SKM-1 treated with dmso at 0.1 percent for 144 hours (cell line): Measurements from ENCODE around the gene GEMIN8.

Source experiments
- DNase-seq: peaks from one replicate; lab custom pipeline; 2025; ENCODE audit not compliant: unreplicated experiment; lab: John Stamatoyannopoulos, UW

Gene GEMIN8, protein sequence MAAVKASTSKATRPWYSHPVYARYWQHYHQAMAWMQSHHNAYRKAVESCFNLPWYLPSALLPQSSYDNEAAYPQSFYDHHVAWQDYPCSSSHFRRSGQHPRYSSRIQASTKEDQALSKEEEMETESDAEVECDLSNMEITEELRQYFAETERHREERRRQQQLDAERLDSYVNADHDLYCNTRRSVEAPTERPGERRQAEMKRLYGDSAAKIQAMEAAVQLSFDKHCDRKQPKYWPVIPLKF

DNA sequence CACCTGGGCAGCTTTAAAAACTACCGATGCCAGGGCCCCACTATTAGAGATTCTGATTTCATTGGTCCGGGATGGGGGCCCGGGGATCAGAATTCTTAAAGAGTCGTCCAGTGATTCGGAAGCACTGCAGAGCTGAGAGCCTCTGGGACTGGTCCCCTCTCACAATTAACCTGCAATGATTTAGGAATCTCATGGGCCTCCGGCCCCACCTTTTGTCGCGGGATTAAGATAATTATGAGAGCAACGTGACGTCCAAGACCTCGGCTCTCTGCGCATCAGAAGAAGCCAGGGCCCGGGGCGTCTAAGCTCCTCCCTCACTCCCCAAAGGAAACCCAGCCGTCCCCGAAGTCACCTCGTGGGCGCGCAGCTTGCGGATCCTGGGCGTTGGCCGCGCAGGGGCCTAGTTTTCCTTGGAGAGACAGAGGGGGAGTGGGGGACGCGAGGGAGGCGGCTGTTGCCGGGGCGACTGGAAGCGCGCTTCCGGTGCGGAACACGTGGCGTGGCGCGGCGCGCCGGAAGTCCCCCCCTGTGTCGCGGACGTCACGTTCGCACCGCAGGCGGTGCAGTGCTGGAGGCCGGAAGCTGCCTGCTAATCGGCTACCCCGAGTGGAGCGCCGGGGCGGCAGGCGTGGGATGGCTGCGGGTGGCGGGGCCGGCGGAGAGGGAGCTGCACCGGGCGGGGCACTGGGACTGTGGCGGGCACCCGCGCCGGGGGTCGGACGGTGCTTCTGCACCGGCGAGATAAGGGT lies at the start of gene GEMIN8:
Gene GEMIN8 (minus strand): TSS at position 468 of the 749 bp plus-strand sequence. CDS start 8,414 bp downstream, outside the sequence.
- DNase-seq, result peak; percentile 38

DNA sequence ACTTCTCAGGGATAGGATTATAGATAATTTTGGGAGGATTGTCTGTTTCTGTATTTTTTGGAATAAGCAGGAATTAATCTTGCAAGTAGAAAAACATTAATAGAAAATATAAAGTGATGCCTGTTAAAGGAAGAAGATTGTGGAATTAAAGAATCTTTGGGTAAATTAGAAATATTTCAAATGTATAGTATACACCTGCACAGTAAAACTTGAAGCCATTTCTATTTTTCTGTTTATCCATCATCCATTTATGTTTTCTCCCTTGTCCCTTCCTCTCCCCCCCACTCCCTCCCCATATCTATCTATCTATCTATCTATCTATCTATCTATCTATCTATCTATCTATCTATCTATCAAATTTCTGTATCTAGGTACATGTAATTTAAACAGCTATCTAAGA lies 46.9 kb upstream of the GEMIN8 start:
- DNase-seq, result no peak

DNA sequence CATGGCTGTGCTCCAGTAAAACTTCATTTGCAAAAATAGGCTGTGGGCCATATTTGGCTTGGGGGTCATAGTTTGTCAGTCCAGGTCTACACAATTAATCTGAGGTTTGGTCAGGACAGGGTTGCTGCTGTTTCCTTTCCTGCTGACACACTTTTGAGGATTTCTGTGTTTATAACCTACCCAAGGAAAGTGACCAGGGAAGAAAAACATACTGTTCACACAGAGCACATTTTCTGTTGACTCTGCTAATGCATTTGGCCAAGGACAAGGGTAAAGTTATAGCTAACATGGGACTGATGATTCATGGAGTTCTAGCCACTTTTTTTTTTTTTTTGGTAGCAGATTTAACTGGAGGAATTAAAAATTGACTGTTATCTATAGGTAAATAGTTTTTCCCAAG lies 43.9 kb upstream of the GEMIN8 start:
- no peak for DNase-seq

DNA sequence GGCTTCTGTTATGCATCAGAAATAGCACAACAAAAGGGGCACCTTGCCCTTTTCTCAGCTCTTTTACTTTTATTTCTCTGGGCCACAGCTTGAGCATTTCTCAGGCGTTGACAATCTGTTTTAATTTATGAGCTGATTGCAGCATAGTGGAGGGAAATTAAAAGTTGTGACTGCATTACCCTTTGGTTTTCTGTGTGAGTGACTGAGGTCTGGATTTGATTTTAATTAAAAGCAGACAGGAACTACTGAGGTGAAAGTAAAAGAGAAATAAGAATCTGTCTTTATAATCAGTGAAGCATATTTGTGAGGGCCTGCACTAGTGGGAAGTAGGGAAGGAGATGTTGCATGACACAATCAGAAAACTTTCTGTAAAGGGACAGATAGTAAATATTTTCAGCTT lies 43.4 kb upstream of the GEMIN8 start:
- DNase-seq, result no peak

DNA sequence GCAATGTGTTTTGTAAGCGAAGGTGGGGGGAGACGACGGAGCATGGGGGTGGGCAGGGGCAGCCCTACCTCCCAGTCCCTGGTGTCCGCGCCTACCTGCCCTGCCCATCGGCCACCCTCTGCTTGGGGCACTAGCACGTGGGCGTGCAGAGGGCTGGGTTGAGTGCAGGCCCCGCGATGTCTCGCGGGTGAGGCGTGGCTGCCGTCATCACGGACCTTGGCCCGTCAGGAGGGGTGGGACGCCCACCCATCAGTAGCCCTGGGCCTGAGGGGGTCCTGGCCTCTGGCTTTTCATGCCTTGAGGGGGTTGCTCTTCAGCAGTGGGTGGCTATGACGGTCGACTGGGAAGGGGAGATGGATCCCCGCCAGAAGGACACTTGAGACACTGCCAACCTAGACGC lies 36.1 kb upstream of the GEMIN8 start:
- DNase-seq, result no peak

DNA sequence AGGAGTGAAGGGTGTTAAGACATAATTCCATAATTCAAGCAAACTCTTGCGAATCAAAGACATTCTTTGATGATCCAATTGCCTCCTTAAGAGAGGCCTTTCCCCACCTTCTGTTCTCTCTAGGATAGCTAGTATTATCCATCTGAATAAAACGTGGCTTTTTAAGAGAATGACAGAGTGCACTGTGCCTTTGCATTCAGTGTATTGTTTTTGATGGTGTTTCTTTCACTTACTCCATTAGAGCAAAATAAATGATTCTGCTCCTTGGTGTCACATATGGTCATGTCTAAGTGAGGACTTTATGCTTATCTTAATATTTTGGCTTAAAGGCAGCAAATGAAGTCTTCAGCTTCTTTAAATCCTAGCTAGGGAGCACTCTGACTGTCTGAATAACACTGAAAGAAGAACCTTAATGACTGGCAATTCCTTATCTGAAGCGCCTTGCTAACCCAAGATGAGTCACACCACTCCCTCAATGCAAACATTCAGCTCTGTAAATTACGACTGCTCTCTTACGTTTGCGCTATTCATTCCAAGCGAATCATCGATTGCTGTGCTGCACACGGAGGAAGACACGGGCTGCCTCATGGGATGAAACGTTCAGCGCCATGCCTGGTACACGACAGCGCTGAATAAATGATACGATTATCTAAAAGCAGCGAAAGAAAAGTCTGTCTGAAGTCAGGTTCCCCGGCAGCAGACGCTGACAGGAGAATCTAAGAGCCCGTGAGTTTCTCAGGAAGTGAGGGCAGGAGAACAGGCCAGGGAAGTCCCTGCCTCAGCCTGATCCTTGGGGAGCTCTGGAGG lies 35.1 kb upstream of the GEMIN8 start:
- no peak for DNase-seq

DNA sequence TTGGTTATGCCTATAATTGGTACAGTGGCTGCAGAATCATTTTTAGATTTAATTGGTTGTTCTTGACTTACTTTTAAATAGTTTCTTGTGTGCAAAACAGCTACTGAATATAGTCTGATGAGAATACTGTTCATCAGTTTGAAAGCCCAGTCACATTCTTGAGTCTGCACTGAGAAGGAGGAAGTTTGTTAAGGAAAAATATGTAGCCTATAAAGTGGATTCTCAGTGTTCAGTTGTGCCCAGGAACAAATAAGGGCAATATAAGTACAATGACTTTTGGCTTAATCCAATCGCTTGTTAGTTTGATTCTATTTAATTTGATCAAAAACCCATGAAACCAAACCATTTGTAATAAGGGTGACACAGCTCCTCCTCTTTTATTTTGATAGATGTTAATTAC lies 32.8 kb upstream of the GEMIN8 start:
- DNase-seq, result no peak

DNA sequence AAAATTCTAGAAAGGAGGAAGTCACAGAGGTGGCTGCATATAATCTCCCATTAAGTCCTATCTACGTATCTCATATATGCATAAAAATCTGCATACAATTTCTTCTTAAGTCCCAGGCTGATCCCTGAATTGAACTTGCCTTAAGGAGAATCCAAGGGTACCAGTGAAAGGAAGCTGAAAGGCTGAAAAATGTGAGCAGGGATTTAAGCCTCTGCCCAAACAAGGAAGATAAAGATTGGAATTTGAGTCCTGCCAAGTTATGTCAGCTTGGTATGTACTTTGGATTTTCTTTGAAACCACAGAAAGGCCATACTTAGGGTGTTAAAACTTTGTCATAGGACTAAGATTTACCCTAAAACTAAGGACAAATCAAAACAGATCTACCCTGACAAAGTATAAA lies 26.5 kb upstream of the GEMIN8 start:
- no peak for DNase-seq

DNA sequence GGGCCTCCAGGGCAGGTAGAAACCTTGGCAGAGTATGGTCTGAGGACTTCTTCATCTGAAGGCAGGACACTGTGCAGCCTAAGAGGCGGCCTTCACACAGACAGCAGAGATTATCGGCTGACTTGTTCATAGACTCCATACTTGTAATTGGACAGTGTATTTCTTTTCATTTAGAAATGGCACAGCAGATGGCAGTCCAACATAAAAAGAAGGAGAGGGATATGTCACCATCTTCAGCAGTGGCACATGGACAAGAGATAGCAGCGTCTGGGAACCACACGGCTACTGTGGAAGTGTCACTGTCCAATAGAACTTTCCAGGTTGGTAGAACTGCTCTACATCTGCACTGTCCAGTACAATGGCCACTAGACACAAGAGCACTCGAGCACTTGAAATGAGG lies 21.7 kb upstream of the GEMIN8 start:
- no peak for DNase-seq

DNA sequence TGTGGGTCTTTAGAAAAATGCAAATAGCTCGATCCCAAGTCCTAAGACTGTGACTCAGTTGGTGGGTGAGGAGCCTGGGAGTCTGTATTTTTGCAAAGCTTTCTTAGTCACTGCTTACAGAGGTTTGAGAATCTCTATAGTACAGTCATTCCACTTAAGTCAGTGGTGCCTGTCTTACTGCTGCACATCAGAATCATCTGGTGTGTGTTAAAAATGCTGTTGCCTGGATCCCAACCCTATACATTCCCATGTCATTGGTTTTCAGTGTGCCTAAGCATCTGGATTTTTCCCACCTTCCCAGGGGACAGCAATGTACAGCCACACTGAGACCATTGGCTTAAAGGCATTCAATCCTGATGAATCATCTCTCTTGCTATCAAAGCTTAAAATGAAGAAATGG lies 21.0 kb upstream of the GEMIN8 start:
- DNase-seq, result no peak

DNA sequence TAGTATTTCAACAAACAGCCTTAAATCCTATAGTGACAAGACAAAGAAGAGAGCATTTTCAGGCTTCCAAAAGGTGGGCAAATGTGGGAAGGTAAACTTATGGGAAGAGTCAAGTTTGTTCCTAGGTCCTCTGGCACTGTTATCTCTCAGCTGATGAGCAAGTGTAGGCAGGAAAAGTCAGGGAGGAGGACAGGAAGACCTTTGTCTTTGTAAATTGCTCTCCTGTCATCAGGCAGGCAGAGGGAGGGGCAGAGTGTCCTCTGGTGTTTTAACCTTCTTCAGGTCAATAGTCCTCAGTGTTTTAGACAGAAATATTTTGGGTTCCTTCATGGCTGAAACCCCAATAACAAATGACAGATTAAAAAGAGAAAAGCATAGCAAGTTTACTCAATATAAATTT lies 13.5 kb upstream of the GEMIN8 start:
- no peak for DNase-seq

DNA sequence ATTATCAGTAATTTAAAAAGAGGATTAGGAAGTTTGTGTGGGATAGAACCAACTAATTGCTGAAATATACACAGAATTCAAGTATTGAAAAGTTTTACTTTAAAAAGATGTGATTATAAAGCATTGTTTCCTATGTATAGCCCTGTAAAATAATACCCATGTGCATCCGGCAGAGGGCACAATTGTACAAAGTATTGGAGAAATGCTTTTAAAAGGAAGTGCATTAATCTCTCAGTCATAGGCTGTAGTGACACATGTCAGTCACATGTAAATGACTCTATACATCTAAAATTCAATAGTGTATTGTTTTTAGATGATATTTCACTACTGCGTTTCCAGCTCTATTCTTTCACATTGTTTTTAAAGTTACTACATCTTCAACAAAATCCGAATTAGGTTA lies 9.7 kb upstream of the GEMIN8 start:
- DNase-seq, result peak; percentile 11

DNA sequence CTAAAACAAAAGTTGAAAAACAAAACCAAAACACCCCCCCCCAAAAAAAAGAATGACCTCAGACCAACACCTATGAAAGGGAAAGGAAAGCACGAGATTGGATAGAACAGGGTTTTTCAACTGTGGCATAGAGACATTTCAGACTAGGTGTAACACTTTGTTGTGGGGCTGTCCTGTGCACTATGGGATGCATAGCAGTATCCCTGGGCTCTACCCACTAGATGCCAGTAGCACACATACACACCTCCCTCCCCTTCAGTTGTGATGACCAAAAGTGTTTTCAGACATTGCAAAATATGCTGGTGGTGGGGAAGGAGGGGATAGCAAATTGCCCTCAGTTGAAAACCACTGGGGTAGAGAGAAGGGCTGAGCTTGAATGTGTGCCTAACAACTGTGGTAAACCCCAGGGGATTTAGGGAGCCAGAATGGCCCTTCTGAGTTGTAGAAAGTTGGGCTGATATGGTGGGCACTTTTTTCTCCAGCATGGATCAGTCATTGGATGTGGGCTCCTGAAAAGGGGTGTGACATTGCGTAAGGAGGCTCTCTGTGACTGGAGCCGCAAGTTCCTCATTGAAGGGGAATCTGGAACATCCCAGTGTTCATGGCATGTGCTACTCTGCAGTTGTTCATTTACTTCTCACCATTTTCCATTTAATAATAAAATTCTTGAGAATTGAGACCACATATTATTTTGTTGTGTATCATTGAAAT lies 8.8 kb upstream of the GEMIN8 start:
- DNase-seq, result peak; percentile 59

DNA sequence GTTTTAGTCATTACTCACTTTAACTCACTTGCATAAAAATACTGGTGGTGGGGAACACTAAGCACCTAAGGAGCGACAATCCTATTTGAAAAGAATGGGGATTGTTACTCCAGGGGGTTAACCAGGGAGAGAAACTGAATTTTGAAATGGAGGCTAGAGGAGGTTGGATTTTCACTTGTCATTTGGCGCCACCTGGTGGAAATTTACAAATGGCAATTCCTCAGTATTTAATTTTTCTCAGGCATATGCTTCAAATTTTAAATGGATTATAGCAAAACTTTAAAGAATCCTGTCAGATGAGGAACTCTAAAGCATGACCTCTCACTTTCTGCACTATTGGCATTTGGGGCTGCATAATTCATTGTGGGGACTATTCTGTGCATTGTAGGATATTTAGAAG lies 2.7 kb upstream of the GEMIN8 start:
- DNase-seq, result peak; percentile 5

DNA sequence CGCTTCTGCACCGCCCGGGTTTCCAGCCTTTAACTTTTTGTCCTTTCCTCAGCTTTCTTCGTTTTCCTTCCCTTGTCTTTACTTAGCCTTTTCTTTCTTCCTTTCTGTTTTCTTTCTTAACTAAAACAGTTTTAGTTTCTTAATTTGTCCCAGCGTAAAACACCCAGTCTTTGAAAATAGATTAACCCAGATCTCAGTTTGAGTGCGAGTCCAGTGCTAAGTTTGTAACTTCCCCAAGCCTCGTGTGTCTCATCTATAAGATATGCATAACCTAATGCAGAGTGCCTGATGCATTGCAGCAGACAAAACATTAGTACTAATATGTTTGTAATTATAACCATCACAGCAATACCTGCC lies 460 bp upstream of the GEMIN8 start:
- DNase-seq, result no peak

DNA sequence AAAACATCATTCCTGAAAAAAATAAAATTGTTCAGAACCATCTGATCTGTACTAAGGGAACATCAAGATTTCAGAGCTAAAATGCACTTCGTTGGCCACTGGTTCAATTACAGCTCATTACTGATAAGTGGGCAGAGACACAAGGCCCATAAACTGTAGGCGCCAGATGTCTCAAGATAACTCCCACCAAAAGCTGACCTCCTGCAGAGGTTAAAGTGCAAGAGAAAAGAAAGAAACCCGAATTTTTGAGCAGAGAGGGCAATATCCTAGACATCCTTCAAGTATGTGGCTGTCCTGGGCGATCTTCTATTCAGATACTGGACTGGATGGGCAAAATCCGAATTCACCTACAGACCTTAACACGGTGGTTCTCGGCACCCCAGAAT lies 660 bp downstream of the GEMIN8 start:
- DNase-seq, result no peak

DNA sequence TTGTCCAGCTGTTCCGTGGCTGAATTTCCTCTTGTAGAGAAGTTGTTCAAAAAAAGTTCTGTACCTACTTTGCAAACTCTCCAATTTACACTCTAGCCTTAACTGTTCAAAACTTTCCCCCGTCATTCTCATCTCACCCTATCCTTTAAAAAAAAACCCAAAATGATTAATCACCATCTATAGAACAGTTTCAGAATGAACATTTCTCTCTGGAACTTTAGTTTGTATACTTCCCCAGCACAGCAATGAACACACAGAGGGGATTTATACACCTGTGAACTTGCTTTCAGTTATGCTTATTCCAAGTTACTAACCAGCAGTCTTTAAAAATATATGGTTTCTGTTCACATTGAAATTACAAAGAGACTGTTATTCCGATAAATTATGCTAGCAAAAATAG lies 1.2 kb downstream of the GEMIN8 start:
- DNase-seq, result no peak

DNA sequence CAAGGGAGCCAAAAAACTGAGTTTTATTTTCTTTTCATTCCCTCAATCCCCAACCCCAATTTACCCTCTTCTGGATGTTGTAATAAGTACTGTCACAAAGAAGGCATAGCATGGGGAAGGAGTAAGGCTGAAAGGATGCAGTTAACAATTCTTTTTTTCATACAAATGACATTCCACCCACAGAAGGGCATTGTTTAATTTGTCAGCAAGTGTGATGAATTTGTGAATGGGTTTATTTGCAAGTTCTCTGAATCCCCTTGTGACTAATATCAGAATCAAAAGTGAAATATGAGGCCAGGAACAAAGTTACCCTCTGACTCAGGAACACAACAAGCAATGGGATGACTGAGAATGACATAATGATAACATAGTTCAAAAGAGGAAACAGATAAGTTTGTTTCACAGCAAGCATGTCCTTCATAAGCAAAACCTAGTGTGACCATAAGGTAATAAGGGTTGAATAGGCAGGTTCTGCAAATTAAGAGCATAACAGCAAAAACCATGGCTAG lies 2.1 kb downstream of the GEMIN8 start:
- DNase-seq, result no peak

DNA sequence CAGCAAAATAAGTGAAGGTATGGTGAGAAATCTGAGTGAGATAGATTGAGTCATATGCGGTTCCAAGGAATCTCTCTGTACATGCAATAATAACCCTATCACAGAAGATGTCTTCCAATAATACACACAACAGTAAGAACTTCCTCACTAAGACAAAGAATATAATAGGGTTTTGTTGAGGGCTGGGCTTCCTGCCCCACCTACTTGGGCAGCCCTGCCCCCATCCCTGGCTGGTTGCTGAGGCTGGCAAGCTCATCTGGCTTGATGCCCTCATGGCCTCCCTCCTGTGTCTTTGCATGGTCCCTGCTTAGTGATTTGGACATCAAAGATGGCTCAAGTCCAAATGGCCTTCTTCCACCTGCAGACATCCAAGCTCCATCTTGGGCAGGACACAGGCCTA lies 2.7 kb downstream of the GEMIN8 start:
- no peak for DNase-seq

DNA sequence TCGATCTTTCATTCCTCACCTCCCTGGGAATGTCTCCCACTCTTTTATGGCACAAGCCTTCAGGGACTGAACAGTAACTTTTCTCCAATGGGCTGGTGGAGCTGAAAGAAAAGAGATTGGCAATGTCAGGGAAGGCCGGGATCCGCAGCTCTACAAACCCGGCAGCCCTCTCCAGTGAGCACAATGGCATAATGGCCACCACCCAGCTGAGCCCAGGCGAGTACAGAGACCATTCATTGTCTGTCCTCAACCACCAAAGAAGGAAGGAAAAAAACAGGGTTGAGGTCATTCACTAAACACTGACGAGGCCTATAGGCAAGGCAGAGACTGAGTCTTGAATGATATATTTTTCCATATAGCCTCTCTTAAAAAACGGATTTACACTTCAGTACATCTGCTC lies 3.6 kb downstream of the GEMIN8 start:
- DNase-seq, result no peak

DNA sequence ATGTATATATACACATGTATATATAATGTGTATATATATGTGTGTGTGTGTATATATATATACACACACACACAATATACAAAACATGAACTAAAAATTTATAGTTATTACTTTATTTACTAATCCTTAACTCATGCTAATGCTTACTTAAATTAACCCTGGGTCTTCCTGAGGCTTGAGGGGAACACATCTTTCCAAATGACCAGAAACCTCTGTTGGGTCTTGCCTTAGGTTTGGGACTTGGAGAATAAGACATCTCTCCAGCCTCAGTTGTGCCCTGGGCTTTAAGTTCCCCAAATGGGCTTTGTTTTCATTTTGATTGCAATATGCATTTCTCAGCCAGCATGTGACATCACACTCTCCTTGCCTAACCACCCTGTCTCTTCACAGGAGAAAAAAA lies 7.7 kb downstream of the GEMIN8 start:
- no peak for DNase-seq
